ENCODE data around the gene PARD6A.
"Not testable (repeated sequence)": the region's sequence is repeated elsewhere in the genome, so short reads cannot be mapped to it uniquely, and the experiment has no call there.

Gene PARD6A

GRCh38 chr16:67679935-67680897 is 19.5 kb downstream of the PARD6A start:
- in situ Hi-C loops (cut with MboI; ENCODE audit: low sequenced_read_pairs, unreplicated experiment) = loop anchor here (10.0 to 25.0 kb wide), 2 partner anchors 245 to 357 kb away; no protein-coding TSS in a partner anchor
- TF ChIP-seq, protein P1, sequence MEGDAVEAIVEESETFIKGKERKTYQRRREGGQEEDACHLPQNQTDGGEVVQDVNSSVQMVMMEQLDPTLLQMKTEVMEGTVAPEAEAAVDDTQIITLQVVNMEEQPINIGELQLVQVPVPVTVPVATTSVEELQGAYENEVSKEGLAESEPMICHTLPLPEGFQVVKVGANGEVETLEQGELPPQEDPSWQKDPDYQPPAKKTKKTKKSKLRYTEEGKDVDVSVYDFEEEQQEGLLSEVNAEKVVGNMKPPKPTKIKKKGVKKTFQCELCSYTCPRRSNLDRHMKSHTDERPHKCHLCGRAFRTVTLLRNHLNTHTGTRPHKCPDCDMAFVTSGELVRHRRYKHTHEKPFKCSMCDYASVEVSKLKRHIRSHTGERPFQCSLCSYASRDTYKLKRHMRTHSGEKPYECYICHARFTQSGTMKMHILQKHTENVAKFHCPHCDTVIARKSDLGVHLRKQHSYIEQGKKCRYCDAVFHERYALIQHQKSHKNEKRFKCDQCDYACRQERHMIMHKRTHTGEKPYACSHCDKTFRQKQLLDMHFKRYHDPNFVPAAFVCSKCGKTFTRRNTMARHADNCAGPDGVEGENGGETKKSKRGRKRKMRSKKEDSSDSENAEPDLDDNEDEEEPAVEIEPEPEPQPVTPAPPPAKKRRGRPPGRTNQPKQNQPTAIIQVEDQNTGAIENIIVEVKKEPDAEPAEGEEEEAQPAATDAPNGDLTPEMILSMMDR (IDR thresholded peaks at IDR 0.05; ENCODE audit: borderline replicate concordance, control extremely low read depth, extremely low read depth, insufficient read depth, missing control alignments) = no peak
- DNase-seq (ENCODE audit: low spot score) = no peak

- in situ Hi-C loops (cut with MboI; ENCODE audit: low sequenced_read_pairs, unreplicated experiment) = loop anchor here (25.0 kb wide), 1 partner anchor 354 kb away; no protein-coding TSS in a partner anchor
- DNase-seq (ENCODE audit: low spot score) = no peak
- TF ChIP-seq, protein P1 (IDR thresholded peaks at IDR 0.05; ENCODE audit: borderline replicate concordance, control extremely low read depth, extremely low read depth, insufficient read depth, missing control alignments) = no peak
These were observed 23.0 kb downstream of the PARD6A start for GRCh38 chr16:67683767-67684166.

DNA sequence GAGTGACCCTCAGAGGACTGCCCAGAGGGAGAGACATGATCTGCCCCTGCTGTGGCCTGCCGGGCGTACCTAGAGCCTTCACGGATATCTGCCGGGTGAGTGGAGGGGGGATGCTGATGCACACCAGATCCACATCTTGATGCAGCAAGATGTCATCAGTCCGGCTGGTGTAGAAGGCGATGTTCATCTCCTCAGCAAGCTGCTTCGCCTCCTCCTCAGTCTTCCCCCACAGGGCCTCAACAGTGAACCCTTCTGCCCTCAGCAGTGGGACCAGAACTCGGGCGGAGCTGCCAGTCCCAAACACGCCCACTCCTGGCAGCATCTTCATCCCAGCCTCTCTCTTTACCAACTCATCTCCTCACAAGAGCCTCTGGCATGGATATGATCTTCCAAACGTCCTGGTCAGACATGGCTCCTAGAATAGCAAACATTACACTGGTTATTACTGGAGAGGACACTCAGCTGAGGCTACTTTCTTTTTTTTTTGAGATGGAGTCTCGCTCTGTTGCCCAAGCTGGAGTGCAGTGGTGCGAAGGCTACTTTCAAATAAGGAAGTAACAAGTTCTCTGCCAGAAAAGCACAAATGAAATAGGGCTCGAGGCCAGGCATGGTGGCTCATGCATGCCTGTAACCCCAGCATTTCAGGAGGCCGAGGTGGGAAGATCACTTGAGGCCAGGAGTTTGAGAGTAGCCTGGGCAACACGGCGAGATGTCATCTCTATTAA is 24.8 kb downstream of the PARD6A start:
- in situ Hi-C loops (cut with MboI; ENCODE audit: low sequenced_read_pairs, unreplicated experiment) = loop anchor here (25.0 kb wide), 1 partner anchor 352 kb away; no protein-coding TSS in a partner anchor
- peak; percentile 29 for DNase-seq (ENCODE audit: low spot score)
- TF ChIP-seq, protein P1 (IDR thresholded peaks at IDR 0.05; ENCODE audit: borderline replicate concordance, control extremely low read depth, extremely low read depth, insufficient read depth, missing control alignments) = no peak

- in situ Hi-C loops (cut with MboI; ENCODE audit: low sequenced_read_pairs, unreplicated experiment) = loop anchor here (25.0 kb wide), 1 partner anchor 344 kb away; no protein-coding TSS in a partner anchor
- not testable (repeated sequence) for DNase-seq (ENCODE audit: low spot score)
These were observed 32.9 kb downstream of the PARD6A start for GRCh38 chr16:67693517-67694285.

DNA sequence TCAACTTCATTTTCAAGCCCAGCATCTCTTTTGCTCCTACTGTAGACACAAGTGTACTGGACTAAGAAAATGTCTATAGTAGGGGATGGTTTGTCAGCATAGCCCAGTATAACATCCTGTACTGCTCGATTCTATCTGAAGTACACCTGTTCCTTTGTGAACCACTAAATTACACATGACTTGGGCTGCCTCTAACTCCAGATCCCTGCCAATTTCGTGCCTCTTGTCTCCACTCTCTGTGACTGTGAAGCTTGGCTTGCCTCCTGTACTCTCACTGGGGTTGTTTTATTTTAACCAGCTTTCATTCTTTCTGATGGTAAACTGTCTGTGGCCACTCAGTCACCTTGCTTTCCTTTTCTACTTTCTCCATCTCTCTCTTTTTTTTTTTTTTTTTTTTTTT is 33.9 kb downstream of the PARD6A start:
- no peak for DNase-seq (ENCODE audit: low spot score)
- in situ Hi-C loops (cut with MboI; ENCODE audit: low sequenced_read_pairs, unreplicated experiment) = loop anchor here (25.0 kb wide), 1 partner anchor 343 kb away; no protein-coding TSS in a partner anchor
- TF ChIP-seq, protein P1 (IDR thresholded peaks at IDR 0.05; ENCODE audit: borderline replicate concordance, control extremely low read depth, extremely low read depth, insufficient read depth, missing control alignments) = no peak

- TF ChIP-seq, protein P1 (IDR thresholded peaks at IDR 0.05; ENCODE audit: borderline replicate concordance, control extremely low read depth, extremely low read depth, insufficient read depth, missing control alignments) = no peak
- in situ Hi-C loops (cut with MboI; ENCODE audit: low sequenced_read_pairs, unreplicated experiment) = loop anchor here (25.0 kb wide), 1 partner anchor 340 kb away; no protein-coding TSS in a partner anchor
- no peak for DNase-seq (ENCODE audit: low spot score)
These were observed 36.8 kb downstream of the PARD6A start for GRCh38 chr16:67697422-67698185.
